ENCODE measurements around the gene CAMK2D. TPM values are rescaled to one million over a fixed set of nuclear protein-coding genes. Genes with fewer than 3 reads are reported as not detected.

The CAMK2D gene
- total RNA-seq, 1 experiment from 2014 or later, result 32.1 TPM

DNA sequence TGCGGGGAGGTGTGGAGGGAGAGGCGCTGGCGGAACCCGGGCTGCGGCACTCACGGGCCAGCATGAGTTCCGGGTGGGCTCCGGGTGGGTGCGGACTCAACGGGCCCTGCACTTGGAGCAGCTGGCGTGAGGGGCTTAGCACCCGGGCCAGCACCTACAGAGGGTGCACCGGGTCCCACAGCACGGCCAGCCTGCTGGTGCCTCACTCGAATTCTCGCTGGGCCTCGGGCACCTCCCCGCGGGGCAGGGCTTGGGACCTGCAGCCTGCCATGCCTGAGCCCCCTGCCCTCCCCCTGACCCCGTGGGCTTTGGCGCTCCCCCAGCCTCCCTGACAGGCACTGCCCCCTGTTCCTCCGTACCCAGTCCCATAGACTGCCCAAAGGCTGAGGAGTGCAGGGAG is 10.8 kb upstream of the CAMK2D start:
- POLR2A ChIA-PET, result no interaction called here
- no peak for DNase-seq (ENCODE audit: unreplicated experiment)
- Mint-ChIP-seq H3K36me3 (ENCODE audit: insufficient read depth, unreplicated experiment) (no peaks in the 10 kb centered on the region), H3K4me1 (ENCODE audit: insufficient read depth, unreplicated experiment) (no peaks in the 10 kb centered on the region), H3K27ac (ENCODE audit: low read depth, unreplicated experiment) (no peak overlapping the region), H3K9me3 (ENCODE audit: unreplicated experiment) (no peaks in the 10 kb centered on the region), H3K4me3 (ENCODE audit: unreplicated experiment) (no peak overlapping the region), H3K27me3 (ENCODE audit: insufficient read depth, unreplicated experiment) (no peaks in the 10 kb centered on the region)
- BruUV-seq (replicated peaks), result no TSS peak
- CTCF ChIA-PET, result interaction anchor here (1.1 to 1.4 kb wide), 3 partner anchors 10 to 299 kb away, joined by 3 to 4 read pairs (median 4); no protein-coding TSS in a partner anchor
- intact Hi-C loops (cut with micrococcal nuclease), result no loop called here
- TF ChIP-seq, protein P1, sequence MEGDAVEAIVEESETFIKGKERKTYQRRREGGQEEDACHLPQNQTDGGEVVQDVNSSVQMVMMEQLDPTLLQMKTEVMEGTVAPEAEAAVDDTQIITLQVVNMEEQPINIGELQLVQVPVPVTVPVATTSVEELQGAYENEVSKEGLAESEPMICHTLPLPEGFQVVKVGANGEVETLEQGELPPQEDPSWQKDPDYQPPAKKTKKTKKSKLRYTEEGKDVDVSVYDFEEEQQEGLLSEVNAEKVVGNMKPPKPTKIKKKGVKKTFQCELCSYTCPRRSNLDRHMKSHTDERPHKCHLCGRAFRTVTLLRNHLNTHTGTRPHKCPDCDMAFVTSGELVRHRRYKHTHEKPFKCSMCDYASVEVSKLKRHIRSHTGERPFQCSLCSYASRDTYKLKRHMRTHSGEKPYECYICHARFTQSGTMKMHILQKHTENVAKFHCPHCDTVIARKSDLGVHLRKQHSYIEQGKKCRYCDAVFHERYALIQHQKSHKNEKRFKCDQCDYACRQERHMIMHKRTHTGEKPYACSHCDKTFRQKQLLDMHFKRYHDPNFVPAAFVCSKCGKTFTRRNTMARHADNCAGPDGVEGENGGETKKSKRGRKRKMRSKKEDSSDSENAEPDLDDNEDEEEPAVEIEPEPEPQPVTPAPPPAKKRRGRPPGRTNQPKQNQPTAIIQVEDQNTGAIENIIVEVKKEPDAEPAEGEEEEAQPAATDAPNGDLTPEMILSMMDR (IDR thresholded peaks at IDR 0.05; ENCODE audit: unreplicated experiment), result no peak

DNA sequence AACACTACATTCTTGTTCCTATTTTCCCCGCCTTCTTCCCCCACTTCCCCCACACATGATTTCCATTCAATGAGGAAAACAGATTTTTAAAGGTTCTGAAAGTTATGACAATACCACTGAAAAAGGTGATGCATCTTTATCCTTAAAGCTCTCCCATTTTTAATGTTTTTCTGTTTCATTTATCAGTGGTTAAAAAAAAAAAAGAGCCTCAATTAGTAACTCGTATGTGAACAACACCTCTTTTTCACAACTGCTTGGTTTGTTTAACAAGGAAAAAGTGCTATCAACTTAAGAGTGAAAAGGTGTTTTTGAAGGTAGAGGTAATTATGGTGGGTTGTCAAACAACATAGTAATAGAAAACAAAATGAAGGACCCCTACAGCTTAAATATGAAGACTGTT is 8.2 kb upstream of the CAMK2D start:
- BruUV-seq (replicated peaks), result no TSS peak
- no peak overlapping the region for H3K27ac Mint-ChIP-seq (ENCODE audit: low read depth, unreplicated experiment)

DNA sequence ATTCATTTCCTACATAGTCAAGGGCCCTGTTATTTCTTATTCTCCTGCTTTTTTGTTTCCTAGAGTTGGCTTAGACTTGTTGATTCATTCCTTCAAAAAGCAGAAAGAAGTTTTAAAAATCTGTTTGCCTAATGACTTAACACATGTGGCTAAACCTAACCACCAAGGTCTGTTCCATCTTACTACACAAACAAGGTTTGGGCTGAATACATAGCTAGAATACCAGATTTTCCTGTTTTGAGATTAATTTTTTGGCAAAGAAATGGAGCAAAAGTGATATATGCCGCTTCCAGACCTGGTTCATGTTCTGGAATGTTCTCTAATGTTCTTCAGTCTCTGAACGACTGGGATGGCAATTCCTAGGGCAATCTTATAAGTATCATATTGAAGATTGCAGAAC is 7.4 kb upstream of the CAMK2D start:
- Mint-ChIP-seq H3K9me3 (ENCODE audit: unreplicated experiment) (no peaks in the 10 kb centered on the region), H3K4me3 (ENCODE audit: unreplicated experiment) (no peak overlapping the region), H3K4me1 (ENCODE audit: insufficient read depth, unreplicated experiment) (no peaks in the 10 kb centered on the region), H3K27ac (ENCODE audit: low read depth, unreplicated experiment) (no peak overlapping the region), H3K36me3 (ENCODE audit: insufficient read depth, unreplicated experiment) (no peaks in the 10 kb centered on the region), H3K27me3 (ENCODE audit: insufficient read depth, unreplicated experiment) (no peaks in the 10 kb centered on the region)
- BruUV-seq (replicated peaks), result no TSS peak
- TF ChIP-seq, protein P1 (IDR thresholded peaks at IDR 0.05; ENCODE audit: unreplicated experiment), result no peak
- ChIA-PET POLR2A (interaction anchor here (0.7 kb wide), 1 partner anchor 338 kb away, joined by 3 read pairs; no protein-coding TSS in a partner anchor), CTCF (no interaction called here)
- intact Hi-C loops (cut with micrococcal nuclease), result no loop called here
- no peak for DNase-seq (ENCODE audit: unreplicated experiment)

More for the DNA sequence above, 8.2 kb upstream of the CAMK2D start:
- H3K4me3 Mint-ChIP-seq (ENCODE audit: unreplicated experiment), result no peak overlapping the region
- POLR2A ChIA-PET, result no interaction called here
- CTCF ChIA-PET, result interaction anchor here (0.6 kb wide), 2 partner anchors 266 to 561 kb away, joined by 3 read pairs; no protein-coding TSS in a partner anchor
- no peaks in the 10 kb centered on the region for H3K9me3 Mint-ChIP-seq (ENCODE audit: unreplicated experiment)
- intact Hi-C loops (cut with micrococcal nuclease), result no loop called here
- H3K4me1 Mint-ChIP-seq (ENCODE audit: insufficient read depth, unreplicated experiment), result no peaks in the 10 kb centered on the region
- H3K27me3 Mint-ChIP-seq (ENCODE audit: insufficient read depth, unreplicated experiment), result no peaks in the 10 kb centered on the region
- TF ChIP-seq, protein P1 (IDR thresholded peaks at IDR 0.05; ENCODE audit: unreplicated experiment), result no peak
- H3K36me3 Mint-ChIP-seq (ENCODE audit: insufficient read depth, unreplicated experiment), result no peaks in the 10 kb centered on the region
- DNase-seq (ENCODE audit: unreplicated experiment), result no peak

DNA sequence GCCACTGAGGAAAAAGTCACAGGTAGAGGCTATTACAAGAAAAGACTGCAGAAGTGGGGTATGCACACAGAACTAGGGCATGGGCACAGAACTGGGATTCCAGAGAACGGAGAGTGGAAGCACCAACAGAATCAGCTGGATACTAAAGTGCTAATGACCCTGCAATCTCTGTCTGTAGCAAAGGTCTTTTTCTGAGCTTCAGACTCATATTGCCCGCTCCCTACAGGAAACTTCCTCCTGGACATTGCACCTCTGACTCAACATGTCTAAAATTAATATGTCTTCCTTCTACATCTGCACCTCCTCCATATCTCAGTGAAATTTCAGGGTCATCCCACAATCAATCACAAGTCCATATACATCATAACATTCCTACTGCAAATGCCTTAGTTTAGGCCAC is 5.3 kb upstream of the CAMK2D start:
- no peak overlapping the region for H3K4me3 Mint-ChIP-seq (ENCODE audit: unreplicated experiment)
- ChIA-PET POLR2A (no interaction called here), CTCF (interaction anchor here (1.1 to 1.7 kb wide), 3 partner anchors 16 to 612 kb away, joined by 3 to 7 read pairs (median 4); no protein-coding TSS in a partner anchor)
- H3K27ac Mint-ChIP-seq (ENCODE audit: low read depth, unreplicated experiment), result no peak overlapping the region
- BruUV-seq (replicated peaks), result no TSS peak
- peaks cover 9% of the 10 kb centered on the region for H3K36me3 Mint-ChIP-seq (ENCODE audit: insufficient read depth, unreplicated experiment)
- H3K9me3 Mint-ChIP-seq (ENCODE audit: unreplicated experiment), result no peaks in the 10 kb centered on the region
- TF ChIP-seq, protein P1 (IDR thresholded peaks at IDR 0.05; ENCODE audit: unreplicated experiment), result no peak
- no peaks in the 10 kb centered on the region for H3K27me3 Mint-ChIP-seq (ENCODE audit: insufficient read depth, unreplicated experiment)
- intact Hi-C loops (cut with micrococcal nuclease), result no loop called here
- H3K4me1 Mint-ChIP-seq (ENCODE audit: insufficient read depth, unreplicated experiment), result no peaks in the 10 kb centered on the region
- DNase-seq (ENCODE audit: unreplicated experiment), result no peak

Measured in MCF 10A (cell line).